ENCODE results near the gene OR7D4.
"Not testable (repeated sequence)": the region's sequence is repeated elsewhere in the genome, so short reads cannot be mapped to it uniquely, and the experiment has no call there.

Gene OR7D4

DNA sequence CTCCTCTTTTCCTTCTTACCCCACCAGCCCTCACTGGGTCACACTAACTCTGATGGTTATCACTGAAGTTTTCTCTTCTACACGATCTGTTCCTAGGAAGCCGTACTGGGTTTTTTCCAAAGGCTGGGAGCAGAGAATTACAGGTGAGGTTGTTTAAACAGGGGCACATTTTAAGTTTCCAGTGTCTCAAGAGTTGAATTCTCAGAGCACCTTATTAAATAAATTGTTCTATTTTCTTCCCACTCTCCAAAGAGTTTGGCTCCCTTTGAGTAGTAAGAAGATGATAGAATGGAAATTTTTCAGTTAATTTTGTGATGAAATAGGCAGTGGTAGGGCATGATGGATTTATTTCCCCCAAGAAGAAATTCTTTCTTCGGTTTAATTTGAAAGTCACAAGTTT is at the start of gene OR7D4:
Gene OR7D4 (minus strand): TSS at position 101 of the 400 bp plus-strand sequence. CDS start 4,752 bp downstream, outside the sequence.
- no peaks in the 10 kb centered on the region for H3K9me3 ChIP-seq (ENCODE audit: control insufficient read depth in 2 of 2, low read length in 2 of 2)
- no peak within 1 kb of the TSS for H3K9ac ChIP-seq (ENCODE audit: low read depth in 1 of 2, low read length in 2 of 2)
- H3K4me3 ChIP-seq (ENCODE audit: low read length in 2 of 2): no peak within 1 kb of the TSS

DNA sequence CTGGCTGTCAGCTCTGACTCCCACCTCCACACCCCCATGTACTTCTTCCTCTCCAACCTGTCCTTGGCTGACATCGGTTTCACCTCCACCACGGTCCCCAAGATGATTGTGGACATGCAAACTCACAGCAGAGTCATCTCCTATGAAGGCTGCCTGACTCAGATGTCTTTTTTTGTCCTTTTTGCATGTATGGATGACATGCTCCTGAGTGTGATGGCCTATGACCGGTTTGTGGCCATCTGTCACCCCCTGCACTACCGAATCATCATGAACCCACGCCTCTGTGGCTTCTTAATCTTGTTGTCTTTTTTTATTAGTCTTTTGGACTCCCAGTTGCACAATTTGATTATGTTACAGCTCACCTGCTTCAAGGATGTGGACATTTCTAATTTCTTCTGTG is 31.8 kb upstream of the OR7D4 start:
- no peak overlapping the region for H3K27ac ChIP-seq (ENCODE audit: low read depth in 2 of 2, low read length in 2 of 2)
- no peaks in the 10 kb centered on the region for H3K4me1 ChIP-seq (ENCODE audit: control insufficient read depth in 2 of 2, insufficient read depth in 2 of 2, low read length in 2 of 2)
- no peaks in the 10 kb centered on the region for H3K27me3 ChIP-seq (ENCODE audit: control insufficient read depth in 2 of 2, insufficient read depth in 2 of 2, low read length in 2 of 2)
- no peak overlapping the region for H3K4me3 ChIP-seq (ENCODE audit: low read length in 2 of 2)
- H3K9ac ChIP-seq (ENCODE audit: low read depth in 1 of 2, low read length in 2 of 2): no peak overlapping the region
- peaks cover 2 to 3% of the 10 kb centered on the region in 2 donors for H3K9me3 ChIP-seq (ENCODE audit: control insufficient read depth in 2 of 2, low read length in 2 of 2)
- no peaks in the 10 kb centered on the region for H3K36me3 ChIP-seq (ENCODE audit: control insufficient read depth in 2 of 2, insufficient read depth in 2 of 2, low read length in 2 of 2)

More for the DNA sequence above, at the start of gene OR7D4:
- no peaks in the 10 kb centered on the region for H3K36me3 ChIP-seq (ENCODE audit: control insufficient read depth in 2 of 2, insufficient read depth in 2 of 2, low read length in 2 of 2)
- no peaks in the 10 kb centered on the region for H3K27me3 ChIP-seq (ENCODE audit: control insufficient read depth in 2 of 2, insufficient read depth in 2 of 2, low read length in 2 of 2)
- H3K27ac ChIP-seq (ENCODE audit: low read depth in 2 of 2, low read length in 2 of 2): no peak within 1 kb of the TSS
- no peaks in the 10 kb centered on the region for H3K4me1 ChIP-seq (ENCODE audit: control insufficient read depth in 2 of 2, insufficient read depth in 2 of 2, low read length in 2 of 2)

DNA sequence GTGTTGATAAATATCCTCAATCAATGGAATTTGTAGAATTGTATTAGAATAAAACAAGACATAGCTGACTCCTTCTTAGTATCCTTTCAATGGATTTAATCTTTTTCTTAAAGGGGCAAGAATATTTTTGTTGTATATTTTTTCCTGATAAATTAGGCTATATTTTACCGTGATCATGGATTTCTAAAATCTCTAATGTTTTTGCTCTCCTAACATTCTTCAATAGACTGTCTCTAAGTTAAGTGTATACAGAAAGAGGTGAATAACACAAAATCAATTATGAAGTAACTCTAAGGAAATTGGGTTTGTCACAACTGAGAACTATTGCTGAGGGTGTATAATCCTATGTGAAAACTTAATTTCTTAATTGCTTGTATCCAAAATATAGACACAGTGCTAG is 31.2 kb upstream of the OR7D4 start, which contains the start of gene OR7E24:
Gene OR7E24 (plus strand): TSS at position 301 of the 400 bp plus-strand sequence. CDS start 114 bp downstream, outside the sequence.
- no peak within 1 kb of the TSS for H3K4me3 ChIP-seq (ENCODE audit: low read length in 2 of 2)
- H3K9me3 ChIP-seq (ENCODE audit: control insufficient read depth in 2 of 2, low read length in 2 of 2): no peaks in the 10 kb centered on the region
- H3K4me1 ChIP-seq (ENCODE audit: control insufficient read depth in 2 of 2, insufficient read depth in 2 of 2, low read length in 2 of 2): no peaks in the 10 kb centered on the region
- H3K36me3 ChIP-seq (ENCODE audit: control insufficient read depth in 2 of 2, insufficient read depth in 2 of 2, low read length in 2 of 2): no peaks in the 10 kb centered on the region
- H3K9ac ChIP-seq (ENCODE audit: low read depth in 1 of 2, low read length in 2 of 2): no peak within 1 kb of the TSS
- H3K27me3 ChIP-seq (ENCODE audit: control insufficient read depth in 2 of 2, insufficient read depth in 2 of 2, low read length in 2 of 2): no peaks in the 10 kb centered on the region
- no peak within 1 kb of the TSS for H3K27ac ChIP-seq (ENCODE audit: low read depth in 2 of 2, low read length in 2 of 2)

DNA sequence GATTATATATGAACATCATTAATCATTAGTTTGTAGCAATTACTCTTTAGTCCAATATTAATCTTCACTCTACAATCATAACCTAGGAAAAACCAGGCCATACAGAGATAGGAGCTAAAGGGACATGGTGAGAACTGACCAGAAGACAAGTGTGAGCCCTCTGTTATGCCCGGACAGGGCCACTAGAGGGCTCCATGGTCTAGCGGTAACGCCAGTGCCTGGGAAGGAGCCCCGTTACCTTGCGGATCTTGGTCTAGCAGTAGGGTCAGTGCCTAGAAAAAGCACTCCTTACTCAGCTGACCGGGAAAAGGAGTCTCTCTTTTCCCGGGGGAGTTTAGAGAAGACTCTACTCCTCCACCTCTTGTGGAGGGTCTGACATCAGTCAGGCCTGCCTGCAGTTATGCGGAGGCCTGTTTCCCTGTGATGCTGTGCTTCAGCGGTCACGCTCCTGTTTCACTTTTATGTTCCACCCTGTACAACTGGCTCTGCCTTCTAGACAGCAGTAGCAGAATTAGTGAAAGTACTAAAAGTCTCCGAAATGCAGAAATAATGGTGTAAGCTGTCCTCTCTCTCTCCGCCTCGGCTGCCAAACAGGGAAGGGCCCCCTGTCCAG is 13.8 kb downstream of the OR7D4 start:
- H3K27ac ChIP-seq (ENCODE audit: low read depth in 2 of 2, low read length in 2 of 2): no peak overlapping the region
- no peaks in the 10 kb centered on the region for H3K4me1 ChIP-seq (ENCODE audit: control insufficient read depth in 2 of 2, insufficient read depth in 2 of 2, low read length in 2 of 2)
- no peaks in the 10 kb centered on the region for H3K9me3 ChIP-seq (ENCODE audit: control insufficient read depth in 2 of 2, low read length in 2 of 2)
- no peaks in the 10 kb centered on the region for H3K36me3 ChIP-seq (ENCODE audit: control insufficient read depth in 2 of 2, insufficient read depth in 2 of 2, low read length in 2 of 2)
- peak overlapping the region in 1 of 2 donors; percentile 65 for H3K4me3 ChIP-seq (ENCODE audit: low read length in 2 of 2)
- no peaks in the 10 kb centered on the region for H3K27me3 ChIP-seq (ENCODE audit: control insufficient read depth in 2 of 2, insufficient read depth in 2 of 2, low read length in 2 of 2)
- no peak overlapping the region for H3K9ac ChIP-seq (ENCODE audit: low read depth in 1 of 2, low read length in 2 of 2)

DNA sequence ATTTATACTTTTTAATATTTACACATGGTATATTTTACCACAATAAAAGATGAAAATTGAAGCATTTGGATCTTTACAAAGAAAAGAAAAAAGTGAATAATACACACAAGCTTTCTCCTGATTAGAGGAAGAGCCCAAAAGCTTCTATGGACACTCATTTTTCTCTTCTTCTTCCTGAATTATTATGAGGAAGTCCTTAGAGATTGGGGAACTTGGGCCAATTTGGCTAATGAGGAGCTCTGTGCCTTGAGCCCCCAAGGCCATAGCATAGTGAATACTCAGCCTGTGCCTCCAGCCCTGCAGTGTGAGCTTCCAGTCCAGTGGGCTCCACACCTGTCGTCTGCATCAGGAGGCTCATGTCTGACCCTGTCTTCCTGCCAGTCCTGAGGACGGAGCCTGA is 21.3 kb downstream of the OR7D4 start:
- H3K27me3 ChIP-seq (ENCODE audit: control insufficient read depth in 2 of 2, insufficient read depth in 2 of 2, low read length in 2 of 2): not testable (repeated sequence)

DNA sequence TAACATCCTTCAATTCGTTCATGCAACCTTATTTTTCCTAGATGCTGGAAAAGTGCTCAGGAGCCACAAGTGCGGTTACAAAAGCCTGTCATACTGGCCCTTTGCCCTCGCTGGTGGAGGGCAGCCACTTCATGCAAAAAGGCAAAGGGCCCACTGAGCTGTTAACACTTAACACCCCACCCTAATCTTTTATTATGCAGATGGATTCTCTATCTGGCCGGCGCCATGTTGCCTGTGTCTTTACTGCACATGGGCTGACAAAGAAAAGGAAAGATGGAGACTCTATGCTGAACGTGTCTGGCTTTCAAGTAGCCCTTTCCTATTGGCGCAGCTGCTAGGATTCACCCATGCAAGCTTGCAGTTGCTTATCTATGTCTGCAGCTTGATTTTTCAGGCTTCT is 29.9 kb downstream of the OR7D4 start:
- Histone ChIP-seq H3K9me3 (ENCODE audit: control insufficient read depth in 2 of 2, low read length in 2 of 2) (peaks cover 2% of the 10 kb centered on the region in 2 donors), H3K4me3 (ENCODE audit: low read length in 2 of 2) (no peak overlapping the region), H3K36me3 (ENCODE audit: control insufficient read depth in 2 of 2, insufficient read depth in 2 of 2, low read length in 2 of 2) (no peaks in the 10 kb centered on the region), H3K27me3 (ENCODE audit: control insufficient read depth in 2 of 2, insufficient read depth in 2 of 2, low read length in 2 of 2) (no peaks in the 10 kb centered on the region), H3K27ac (ENCODE audit: low read depth in 2 of 2, low read length in 2 of 2) (no peak overlapping the region), H3K9ac (ENCODE audit: low read depth in 1 of 2, low read length in 2 of 2) (no peak overlapping the region), H3K4me1 (ENCODE audit: control insufficient read depth in 2 of 2, insufficient read depth in 2 of 2, low read length in 2 of 2) (no peaks in the 10 kb centered on the region)

More for the DNA sequence above, 21.3 kb downstream of the OR7D4 start:
- H3K36me3 ChIP-seq (ENCODE audit: control insufficient read depth in 2 of 2, insufficient read depth in 2 of 2, low read length in 2 of 2); H3K4me3 ChIP-seq (ENCODE audit: low read length in 2 of 2); H3K9ac ChIP-seq (ENCODE audit: low read depth in 1 of 2, low read length in 2 of 2); H3K4me1 ChIP-seq (ENCODE audit: control insufficient read depth in 2 of 2, insufficient read depth in 2 of 2, low read length in 2 of 2); H3K27ac ChIP-seq (ENCODE audit: low read depth in 2 of 2, low read length in 2 of 2); H3K9me3 ChIP-seq (ENCODE audit: control insufficient read depth in 2 of 2, low read length in 2 of 2): not testable (repeated sequence)

DNA sequence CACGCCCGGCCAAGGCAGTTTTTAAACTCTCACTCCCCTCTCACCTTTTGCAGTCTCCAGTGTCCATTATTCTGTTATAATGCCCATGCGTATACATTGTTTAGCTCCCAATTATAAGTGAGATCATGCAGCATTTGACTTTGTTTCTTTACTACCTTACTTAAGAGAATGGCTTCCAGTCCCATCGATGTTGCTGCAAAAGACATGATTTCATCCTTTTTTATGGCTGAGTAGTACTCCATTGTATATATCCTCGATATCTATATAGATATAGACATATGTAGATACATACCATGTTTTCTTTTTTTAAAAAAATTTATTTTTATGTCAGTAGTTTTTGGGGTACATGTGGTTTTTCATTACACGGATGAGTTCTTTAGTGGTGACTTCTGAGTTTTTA is 32.2 kb downstream of the OR7D4 start:
- Histone ChIP-seq H3K9me3 (ENCODE audit: control insufficient read depth in 2 of 2, low read length in 2 of 2) (peaks cover 2% of the 10 kb centered on the region in 2 donors), H3K4me1 (ENCODE audit: control insufficient read depth in 2 of 2, insufficient read depth in 2 of 2, low read length in 2 of 2) (no peaks in the 10 kb centered on the region), H3K4me3 (ENCODE audit: low read length in 2 of 2) (no peak overlapping the region), H3K27ac (ENCODE audit: low read depth in 2 of 2, low read length in 2 of 2) (no peak overlapping the region), H3K9ac (ENCODE audit: low read depth in 1 of 2, low read length in 2 of 2) (no peak overlapping the region), H3K27me3 (ENCODE audit: control insufficient read depth in 2 of 2, insufficient read depth in 2 of 2, low read length in 2 of 2) (no peaks in the 10 kb centered on the region), H3K36me3 (ENCODE audit: control insufficient read depth in 2 of 2, insufficient read depth in 2 of 2, low read length in 2 of 2) (no peaks in the 10 kb centered on the region)

DNA sequence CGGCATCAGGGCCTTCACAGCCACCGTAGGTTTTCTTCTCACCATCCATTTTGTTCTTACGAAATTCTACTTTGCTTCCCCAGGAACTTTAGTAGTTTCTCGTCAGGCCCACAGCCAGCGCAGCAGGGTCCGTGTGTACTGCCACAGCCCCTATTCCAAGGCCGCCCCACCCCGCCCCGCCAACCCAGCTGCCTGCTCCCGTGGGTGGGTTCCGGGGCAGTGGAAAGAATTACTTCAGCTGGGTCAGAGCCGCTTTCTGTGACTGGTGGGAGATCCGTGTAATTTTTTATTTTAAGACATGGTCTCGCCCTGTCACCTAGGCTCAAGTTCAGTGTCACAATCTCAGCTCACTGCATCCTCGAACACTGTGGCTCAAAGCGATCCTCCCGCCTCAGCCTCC is 36.4 kb downstream of the OR7D4 start:
- Histone ChIP-seq H3K9ac (ENCODE audit: low read depth in 1 of 2, low read length in 2 of 2) (no peak overlapping the region), H3K4me3 (ENCODE audit: low read length in 2 of 2) (no peak overlapping the region), H3K4me1 (ENCODE audit: control insufficient read depth in 2 of 2, insufficient read depth in 2 of 2, low read length in 2 of 2) (no peaks in the 10 kb centered on the region), H3K27ac (ENCODE audit: low read depth in 2 of 2, low read length in 2 of 2) (no peak overlapping the region), H3K9me3 (ENCODE audit: control insufficient read depth in 2 of 2, low read length in 2 of 2) (peaks cover 2% of the 10 kb centered on the region in 2 donors), H3K27me3 (ENCODE audit: control insufficient read depth in 2 of 2, insufficient read depth in 2 of 2, low read length in 2 of 2) (no peaks in the 10 kb centered on the region), H3K36me3 (ENCODE audit: control insufficient read depth in 2 of 2, insufficient read depth in 2 of 2, low read length in 2 of 2) (no peaks in the 10 kb centered on the region)

DNA sequence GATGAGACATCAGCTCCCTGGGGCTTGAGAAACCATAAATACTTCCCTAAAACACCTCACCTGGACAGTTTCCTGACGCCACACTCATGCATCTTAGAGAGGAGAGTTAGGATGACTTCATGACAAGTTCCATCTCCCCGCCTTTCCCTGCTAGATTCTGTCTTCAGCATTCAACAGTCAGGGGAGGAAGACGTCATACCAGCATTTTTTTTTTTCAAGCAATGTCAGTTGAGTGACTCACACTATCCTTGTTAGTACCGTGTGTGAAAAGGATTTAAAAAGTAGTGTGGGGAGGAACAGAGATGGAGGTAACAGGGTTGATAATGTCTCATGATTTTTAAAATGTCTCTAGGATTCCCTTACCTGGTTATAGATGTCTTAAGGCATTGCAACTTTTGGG is 40.5 kb downstream of the OR7D4 start, which contains the start of gene OR7D2:
Gene OR7D2 (plus strand): TSS at position 79 of the 400 bp plus-strand sequence. CDS start 6,803 bp downstream, outside the sequence.
- Histone ChIP-seq H3K4me3 (ENCODE audit: low read length in 2 of 2) (no peak within 1 kb of the TSS), H3K9me3 (ENCODE audit: control insufficient read depth in 2 of 2, low read length in 2 of 2) (no peaks in the 10 kb centered on the region), H3K9ac (ENCODE audit: low read depth in 1 of 2, low read length in 2 of 2) (no peak within 1 kb of the TSS), H3K27me3 (ENCODE audit: control insufficient read depth in 2 of 2, insufficient read depth in 2 of 2, low read length in 2 of 2) (no peaks in the 10 kb centered on the region), H3K27ac (ENCODE audit: low read depth in 2 of 2, low read length in 2 of 2) (no peak within 1 kb of the TSS), H3K36me3 (ENCODE audit: control insufficient read depth in 2 of 2, insufficient read depth in 2 of 2, low read length in 2 of 2) (no peaks in the 10 kb centered on the region), H3K4me1 (ENCODE audit: control insufficient read depth in 2 of 2, insufficient read depth in 2 of 2, low read length in 2 of 2) (no peaks in the 10 kb centered on the region)

DNA sequence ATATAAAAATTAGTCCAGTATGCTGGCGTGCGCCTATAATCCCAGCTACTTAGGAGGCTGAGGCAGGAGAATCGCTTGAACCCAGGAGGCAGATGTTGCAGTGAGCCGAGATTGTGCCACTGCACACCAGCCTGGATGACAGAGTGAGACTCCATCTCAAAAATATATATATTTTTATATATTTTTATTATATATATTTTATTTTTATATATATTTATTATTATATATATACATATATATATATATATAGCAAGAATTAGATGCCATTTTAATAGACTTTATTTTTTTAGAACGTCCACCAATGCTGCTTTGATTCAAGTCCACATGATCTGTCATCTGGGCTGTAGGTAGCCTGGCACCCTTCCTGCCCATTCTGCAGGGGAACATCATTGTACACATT is 44.1 kb downstream of the OR7D4 start:
- H3K9me3 ChIP-seq (ENCODE audit: control insufficient read depth in 2 of 2, low read length in 2 of 2): no peaks in the 10 kb centered on the region
- no peaks in the 10 kb centered on the region for H3K4me1 ChIP-seq (ENCODE audit: control insufficient read depth in 2 of 2, insufficient read depth in 2 of 2, low read length in 2 of 2)
- H3K27ac ChIP-seq (ENCODE audit: low read depth in 2 of 2, low read length in 2 of 2): no peak overlapping the region
- no peak overlapping the region for H3K9ac ChIP-seq (ENCODE audit: low read depth in 1 of 2, low read length in 2 of 2)
- no peak overlapping the region for H3K4me3 ChIP-seq (ENCODE audit: low read length in 2 of 2)
- H3K36me3 ChIP-seq (ENCODE audit: control insufficient read depth in 2 of 2, insufficient read depth in 2 of 2, low read length in 2 of 2): no peaks in the 10 kb centered on the region
- H3K27me3 ChIP-seq (ENCODE audit: control insufficient read depth in 2 of 2, insufficient read depth in 2 of 2, low read length in 2 of 2): no peaks in the 10 kb centered on the region
